RWPE2 (cell line): ENCODE measurements around the gene MAPKAPK3.

Experiments
- ATAC-seq: fragments of 200-7000 bp; cut with Tn5 transposase; 3 replicates; pipeline ENCODE4 v1.9.1; 2021; ENCODE audit warnings: low read depth
- DNase-seq: peaks from one replicate; pipeline ENCODE4 v3.0.0-alpha.2; 2020; ENCODE audit warnings: low spot score
- H3K27ac ChIP-seq: fragments of 450-650 bp; 2 replicates; pipeline ENCODE4 v1.5.1; 2017; ENCODE audit warnings: mild to moderate bottlenecking; ENCODE audit not compliant: poor library complexity, severe bottlenecking
- H3K27me3 ChIP-seq: fragments of 250-450 bp; sonication (Bioruptor Pico); 2 replicates; pipeline ENCODE4 v1.5.1; 2021; ENCODE audit warnings: mild to moderate bottlenecking, moderate library complexity; ENCODE audit not compliant: insufficient read depth, poor library complexity, severe bottlenecking
- H3K36me3 ChIP-seq: fragments of 250-450 bp; sonication (Bioruptor Pico); 2 replicates; pipeline ENCODE4 v1.5.1; 2020; ENCODE audit warnings: low read depth, mild to moderate bottlenecking, moderate library complexity
- H3K4me1 ChIP-seq: fragments of 250-450 bp; sonication (Bioruptor Pico); 2 replicates; pipeline ENCODE4 v1.5.1; 2021; ENCODE audit warnings: mild to moderate bottlenecking, moderate library complexity; ENCODE audit not compliant: insufficient read depth, poor library complexity, severe bottlenecking
- H3K4me3 ChIP-seq: fragments of 250-450 bp; sonication (Bioruptor Pico); 2 replicates; pipeline ENCODE4 v1.5.1; 2021; ENCODE audit warnings: mild to moderate bottlenecking, moderate library complexity; ENCODE audit not compliant: severe bottlenecking
- H3K9me3 ChIP-seq: fragments of 250-450 bp; sonication (Bioruptor Pico); 2 replicates; pipeline ENCODE4 v1.5.1; 2021; ENCODE audit warnings: mild to moderate bottlenecking, moderate library complexity; ENCODE audit not compliant: severe bottlenecking
- TF ChIP-seq, protein P1 (sequence below): fragments of 450-650 bp; IDR thresholded peaks from one replicate; pipeline ENCODE4 v1.5.1; 2017; ENCODE audit warnings: mild to moderate bottlenecking, moderate library complexity; ENCODE audit not compliant: poor library complexity, severe bottlenecking

MAPKAPK3 gene

GRCh38 chr3:50696276-50696675 is 79.3 kb downstream of the MAPKAPK3 start:
- Histone ChIP-seq H3K4me3 (no peak overlapping the region), H3K27ac (no peak overlapping the region), H3K4me1 (no peaks in the 10 kb centered on the region), H3K36me3 (no peaks in the 10 kb centered on the region), H3K27me3 (no peaks in the 10 kb centered on the region), H3K9me3 (no peaks in the 10 kb centered on the region)
- DNase-seq (no peak), ATAC-seq (no peak)
- TF ChIP-seq, protein P1, sequence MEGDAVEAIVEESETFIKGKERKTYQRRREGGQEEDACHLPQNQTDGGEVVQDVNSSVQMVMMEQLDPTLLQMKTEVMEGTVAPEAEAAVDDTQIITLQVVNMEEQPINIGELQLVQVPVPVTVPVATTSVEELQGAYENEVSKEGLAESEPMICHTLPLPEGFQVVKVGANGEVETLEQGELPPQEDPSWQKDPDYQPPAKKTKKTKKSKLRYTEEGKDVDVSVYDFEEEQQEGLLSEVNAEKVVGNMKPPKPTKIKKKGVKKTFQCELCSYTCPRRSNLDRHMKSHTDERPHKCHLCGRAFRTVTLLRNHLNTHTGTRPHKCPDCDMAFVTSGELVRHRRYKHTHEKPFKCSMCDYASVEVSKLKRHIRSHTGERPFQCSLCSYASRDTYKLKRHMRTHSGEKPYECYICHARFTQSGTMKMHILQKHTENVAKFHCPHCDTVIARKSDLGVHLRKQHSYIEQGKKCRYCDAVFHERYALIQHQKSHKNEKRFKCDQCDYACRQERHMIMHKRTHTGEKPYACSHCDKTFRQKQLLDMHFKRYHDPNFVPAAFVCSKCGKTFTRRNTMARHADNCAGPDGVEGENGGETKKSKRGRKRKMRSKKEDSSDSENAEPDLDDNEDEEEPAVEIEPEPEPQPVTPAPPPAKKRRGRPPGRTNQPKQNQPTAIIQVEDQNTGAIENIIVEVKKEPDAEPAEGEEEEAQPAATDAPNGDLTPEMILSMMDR = no peak

GRCh38 chr3:50698269-50698668 is 81.3 kb downstream of the MAPKAPK3 start:
- no peaks in the 10 kb centered on the region for H3K9me3 ChIP-seq
- no peak overlapping the region for H3K4me3 ChIP-seq
- TF ChIP-seq, protein P1 = no peak
- H3K4me1 ChIP-seq = no peaks in the 10 kb centered on the region
- no peak overlapping the region for H3K27ac ChIP-seq
- ATAC-seq (no peak), DNase-seq (no peak)
- H3K36me3 ChIP-seq = no peaks in the 10 kb centered on the region
- no peaks in the 10 kb centered on the region for H3K27me3 ChIP-seq
